HG02610 (cell line): ENCODE results near the gene PPP1R7.

Experiments used
- ATAC-seq: cut with Tn5 transposase; IDR thresholded peaks from one replicate; pipeline ENCODE4 v1.9.1; 2021; ENCODE audit warnings: mild to moderate bottlenecking, moderate library complexity; ENCODE audit not compliant: unreplicated experiment

The PPP1R7 gene

DNA sequence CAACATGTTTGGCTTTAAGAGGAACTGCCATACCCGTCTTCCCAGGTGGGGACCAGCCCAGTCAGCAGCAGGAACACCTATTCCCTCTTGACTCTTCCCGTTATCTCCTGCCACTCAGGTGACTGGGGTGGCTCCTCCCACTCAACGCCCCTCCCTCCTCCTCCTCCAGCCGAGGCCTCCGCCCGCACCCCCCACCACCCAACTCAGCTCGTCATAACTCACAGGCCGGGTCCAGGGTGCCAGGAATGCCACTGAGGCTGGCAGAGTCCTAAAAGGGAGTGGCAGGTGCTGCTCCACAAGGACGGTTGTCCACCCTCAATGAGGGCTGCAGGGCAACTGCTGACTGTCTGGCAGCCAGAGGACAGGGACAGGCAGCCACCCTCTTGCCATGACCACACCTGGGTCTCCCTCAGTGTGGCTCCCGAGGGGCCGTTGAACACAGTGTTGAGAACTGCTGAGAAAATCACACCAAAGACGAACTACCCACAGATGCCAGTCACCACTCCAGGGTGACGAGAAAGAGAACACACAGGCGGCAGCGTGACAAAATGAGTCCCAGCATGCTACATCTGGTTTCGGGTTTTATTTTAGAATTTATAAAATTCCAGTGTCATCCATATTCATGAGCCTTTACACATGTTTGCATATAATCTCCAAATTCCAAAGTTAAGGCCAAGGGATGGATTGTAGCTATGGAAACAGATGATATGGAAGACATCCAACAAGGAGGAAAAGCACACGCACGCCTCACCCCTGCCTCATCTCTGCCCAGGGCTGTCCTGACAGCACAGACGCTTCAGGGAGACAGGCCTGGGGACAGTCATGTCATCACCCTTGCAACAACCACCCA is 76.7 kb downstream of the PPP1R7 start:
- no peak for ATAC-seq

DNA sequence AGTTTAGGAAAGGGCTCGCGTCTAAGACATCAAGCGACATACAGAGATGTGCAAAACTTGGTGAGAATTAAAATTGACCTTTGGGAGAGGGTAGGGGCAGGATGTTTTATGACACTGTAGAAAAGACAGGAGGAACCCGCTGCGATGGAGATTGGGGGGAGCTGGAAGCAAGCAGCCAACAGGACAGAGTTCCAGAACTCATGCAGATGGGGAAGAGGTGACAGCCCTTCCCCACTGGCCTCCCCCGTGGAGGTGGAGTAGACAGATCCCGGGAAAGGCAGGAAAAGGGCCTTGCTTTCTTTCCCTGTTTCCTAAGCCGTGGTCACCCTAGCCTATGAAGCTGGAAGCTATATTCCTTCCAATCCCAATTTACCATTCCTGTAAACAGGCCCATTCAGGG is 77.3 kb downstream of the PPP1R7 start:
- no peak for ATAC-seq

DNA sequence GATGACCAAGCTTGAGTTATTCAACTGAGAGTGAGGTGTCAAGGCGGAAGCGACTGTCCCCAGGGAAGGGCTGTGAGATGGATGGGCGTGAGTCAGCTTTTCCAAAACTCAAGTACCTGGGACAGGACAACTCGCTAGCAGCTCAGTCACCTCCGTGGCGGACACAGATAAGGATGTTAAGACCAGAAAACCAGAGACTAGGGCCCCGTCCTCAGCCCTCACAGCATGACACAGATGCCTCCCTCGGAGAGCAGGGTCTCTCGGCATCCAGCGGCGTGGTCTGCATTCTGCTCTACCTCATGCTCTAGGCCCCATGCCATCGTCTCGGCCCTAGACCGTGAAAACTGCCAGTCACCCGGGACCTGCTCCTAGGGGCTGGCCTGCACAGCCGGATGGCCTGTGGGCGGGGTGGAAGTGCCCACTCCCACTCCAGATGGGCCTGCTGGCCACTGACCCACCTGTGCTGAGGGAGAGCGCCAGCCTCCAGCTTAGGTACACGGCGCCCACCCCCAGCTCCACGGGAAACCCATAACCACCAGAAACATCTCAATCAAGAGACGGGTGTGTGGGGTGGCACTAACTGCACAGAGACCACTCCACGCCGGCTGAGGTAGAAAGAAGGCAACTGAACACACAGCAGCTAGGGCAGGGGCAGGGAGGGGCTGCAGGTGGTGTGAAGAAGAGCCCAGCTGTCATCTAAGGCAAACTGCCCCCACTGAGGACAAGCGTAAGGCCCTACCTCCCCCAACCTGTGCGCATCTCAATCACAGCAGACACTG is 78.0 kb downstream of the PPP1R7 start:
- ATAC-seq: no peak

DNA sequence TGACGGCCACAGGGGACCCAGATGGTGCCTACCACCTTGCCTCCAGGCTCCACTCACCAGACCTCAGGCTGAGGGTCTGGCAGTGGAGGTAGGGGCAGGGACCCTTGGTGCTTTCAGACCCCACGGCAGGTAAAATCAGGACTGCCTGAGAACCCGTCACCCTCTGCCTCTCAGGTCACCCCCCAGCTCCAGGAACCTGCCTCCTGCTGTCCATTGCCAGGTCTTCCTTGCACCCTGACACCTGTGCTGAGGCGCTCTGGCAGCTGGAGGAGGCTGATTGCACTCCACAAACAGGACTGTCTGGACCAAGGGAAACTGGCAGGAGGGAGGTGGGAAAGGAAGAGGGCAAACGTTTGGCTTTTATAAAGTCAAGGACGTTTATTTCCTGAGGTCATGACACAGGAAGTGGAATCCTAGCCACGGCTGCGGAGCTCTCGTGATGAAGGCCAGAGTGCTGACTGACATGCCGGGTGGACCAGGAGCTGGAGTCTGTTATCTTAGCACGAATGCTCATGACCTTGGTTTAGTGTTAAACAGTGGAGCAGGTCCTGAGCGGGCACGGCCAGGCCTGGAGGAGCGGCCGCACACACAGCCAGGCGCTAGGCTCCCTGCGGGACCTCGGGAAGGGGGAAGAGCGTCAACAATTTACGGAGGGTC is 78.7 kb downstream of the PPP1R7 start:
- no peak for ATAC-seq

DNA sequence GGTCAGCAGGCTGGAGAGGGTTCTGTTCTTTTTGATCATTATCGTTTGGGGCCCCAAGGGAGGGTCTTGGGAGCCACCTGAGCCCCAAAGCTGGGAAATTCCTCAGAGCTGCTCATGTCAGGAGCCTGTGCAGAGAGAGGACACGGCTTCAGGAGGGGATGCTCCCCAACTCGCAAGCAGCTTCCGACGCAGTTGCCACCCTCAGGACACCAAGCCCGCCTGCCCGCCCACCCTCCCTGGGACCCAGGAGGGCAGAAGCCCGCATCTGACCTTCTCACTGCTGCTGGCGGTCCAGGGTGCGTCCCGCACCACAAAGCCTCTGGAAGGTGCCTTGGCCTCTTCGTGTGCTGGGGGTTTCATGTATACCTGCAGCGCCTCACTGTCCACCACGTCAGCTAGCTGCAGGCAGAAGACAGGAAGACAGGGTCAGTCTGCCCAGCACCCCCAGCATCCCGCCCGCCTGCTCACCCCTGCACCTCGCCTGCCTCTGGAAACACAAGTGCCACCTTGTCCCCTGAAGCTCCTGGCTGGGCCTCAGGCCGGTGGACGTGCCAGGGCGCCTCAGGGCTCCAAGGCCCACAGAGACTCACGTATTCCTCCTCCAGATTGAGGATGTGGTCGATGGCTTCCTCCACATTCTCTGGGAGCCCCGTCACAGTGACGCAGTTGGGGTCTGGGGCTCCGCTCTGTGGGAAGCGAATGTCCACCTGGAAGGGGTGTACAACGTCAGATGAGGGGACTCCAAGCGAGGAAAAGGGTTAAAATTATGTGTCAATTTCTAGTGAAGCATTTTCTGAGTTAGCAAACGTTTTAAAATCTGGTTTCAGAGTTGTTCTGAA is 79.5 kb downstream of the PPP1R7 start:
- ATAC-seq: no peak

DNA sequence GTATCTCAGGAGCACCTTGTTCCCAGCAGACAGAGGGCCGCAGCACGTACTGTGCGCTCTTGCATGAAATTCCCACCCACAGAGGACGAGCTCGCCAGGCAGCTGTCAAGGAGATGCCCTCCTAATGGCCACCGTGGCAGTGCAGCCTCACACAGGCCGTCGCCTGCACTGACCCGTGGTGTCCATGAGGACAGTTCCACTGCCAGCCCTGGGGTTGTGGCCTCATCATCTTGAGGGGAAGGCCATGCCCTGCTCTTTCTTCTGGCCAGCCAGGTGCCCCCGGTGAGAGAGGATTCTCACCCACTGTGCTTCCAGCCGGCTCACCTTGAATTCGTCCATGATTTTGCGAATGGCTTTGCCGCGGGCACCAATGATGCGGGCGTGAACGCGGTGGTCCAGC is 80.2 kb downstream of the PPP1R7 start:
- no peak for ATAC-seq

DNA sequence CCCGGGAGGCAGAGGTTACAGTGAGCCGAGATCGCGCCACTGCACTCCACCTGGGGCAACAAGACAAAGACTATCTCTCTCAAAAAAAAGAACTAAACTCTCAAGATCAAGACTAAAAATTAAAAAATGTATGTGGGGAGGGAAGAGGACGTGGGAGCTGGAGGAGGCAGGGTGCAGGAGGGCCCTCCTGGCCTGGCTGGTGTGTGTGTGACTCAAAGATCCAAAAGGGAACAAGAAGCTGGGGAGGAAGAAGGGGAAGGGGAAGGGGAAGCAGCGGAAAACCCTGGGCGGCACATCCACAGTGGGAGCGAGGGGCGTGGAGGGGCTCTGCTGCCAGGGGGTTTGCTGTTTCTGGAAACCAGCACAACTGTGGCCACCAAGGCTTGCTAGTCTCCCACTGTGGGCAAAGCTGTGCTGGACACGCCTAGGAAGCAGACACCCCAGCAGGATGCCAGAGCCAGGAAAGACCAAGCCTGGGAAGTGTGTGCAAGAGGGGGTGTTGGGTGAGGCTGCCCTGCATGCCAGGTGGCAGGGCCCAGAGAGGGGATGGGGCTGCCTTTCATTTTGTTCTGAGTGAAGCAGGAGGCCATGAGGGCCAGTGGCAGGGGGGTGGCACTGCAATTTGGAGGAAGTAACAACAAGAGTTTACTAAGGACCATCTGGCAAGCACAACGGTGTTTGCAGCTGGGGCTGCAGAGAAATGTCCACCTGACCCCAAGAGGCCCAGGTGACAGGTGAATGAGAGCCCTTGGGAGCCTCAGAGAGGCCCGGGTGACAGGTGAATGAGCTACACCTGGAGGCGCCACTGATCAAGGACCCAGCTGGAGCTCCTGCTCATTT is 82.7 kb downstream of the PPP1R7 start:
- no peak for ATAC-seq
